Activated T-cell treated with anti-CD3 and anti-CD28 coated beads for 24 hours (primary cell): ENCODE data around the gene SEMA4A.
"Not testable (repeated sequence)": the region's sequence is repeated elsewhere in the genome, so short reads cannot be mapped to it uniquely, and the experiment has no call there.

Experiments used
- DNase-seq: peaks from one replicate; pipeline ENCODE4 v3.0.0-alpha.2; 2020; ENCODE audit warnings: low read depth

Gene SEMA4A

GRCh38 chr1:156153362-156153761 is at the start of gene SEMA4A:
SEMA4A (plus strand) TSS chr1:156153585; CDS start chr1:156154579, 994 bp downstream.
- DNase-seq, result no peak

- DNase-seq, result no peak
These were observed 49.1 kb upstream of the SEMA4A start for GRCh38 chr1:156104065-156104810.

- DNase-seq, result no peak
These were observed 48.2 kb upstream of the SEMA4A start for GRCh38 chr1:156104861-156105832.

- no peak for DNase-seq
These were observed 46.5 kb upstream of the SEMA4A start for GRCh38 chr1:156106624-156107488.

GRCh38 chr1:156108057-156108456 is 45.3 kb upstream of the SEMA4A start:
- no peak for DNase-seq

- no peak for DNase-seq
These were observed 44.6 kb upstream of the SEMA4A start for GRCh38 chr1:156108664-156109241.

GRCh38 chr1:156110252-156110651 is 43.1 kb upstream of the SEMA4A start:
- DNase-seq, result no peak

- no peak for DNase-seq
These were observed 41.9 kb upstream of the SEMA4A start for GRCh38 chr1:156111355-156111962.

GRCh38 chr1:156112276-156113137 is 40.9 kb upstream of the SEMA4A start:
- DNase-seq, result no peak

- no peak for DNase-seq
These were observed 40.0 kb upstream of the SEMA4A start for GRCh38 chr1:156113282-156113950.

GRCh38 chr1:156114101-156114918 is 39.1 kb upstream of the SEMA4A start, which contains the start of gene LMNA:
LMNA (plus strand) TSS chr1:156114711; CDS start chr1:156114919, 208 bp downstream.
- DNase-seq, result peak; percentile 66

- DNase-seq, result no peak
These were observed 38.4 kb upstream of the SEMA4A start for GRCh38 chr1:156114919-156115513.

- no peak for DNase-seq
These were observed 37.6 kb upstream of the SEMA4A start for GRCh38 chr1:156115514-156116374.

GRCh38 chr1:156116731-156117130 is 36.7 kb upstream of the SEMA4A start:
- not testable (repeated sequence) for DNase-seq

GRCh38 chr1:156117414-156118176 is 35.8 kb upstream of the SEMA4A start:
- no peak for DNase-seq

- DNase-seq, result no peak
These were observed 35.1 kb upstream of the SEMA4A start for GRCh38 chr1:156118177-156118868.
